WTC11 (cell line): Measurements from ENCODE around the gene PCGF3. TPM values are rescaled to one million over a fixed set of nuclear protein-coding genes. Genes with fewer than 3 reads are reported as not detected.

ENCODE experiments used
- ATAC-seq: fragments of 200-7000 bp; cut with Tn5 transposase; 2 replicates; pipeline ENCODE4 v1.10.0; 2021; ENCODE audit warnings: mild to moderate bottlenecking, moderate library complexity
- CTCF ChIA-PET: fragments of 300-600 bp; sonication (Branson Sonifier 250); formaldehyde crosslinking; loops from one replicate; lab custom pipeline; 2021; ENCODE audit warnings: antibody characterized with exemption; lab: Charles Lee
- POLR2A ChIA-PET: fragments of 350-600 bp; sonication (Branson Sonifier 250); formaldehyde crosslinking; loops from one replicate; lab custom pipeline; 2021; ENCODE audit warnings: antibody characterized with exemption; lab: Charles Lee
- DNase-seq: peaks from one replicate; pipeline ENCODE4 v3.0.0; 2021; ENCODE audit warnings: low spot score
- H3K27ac Mint-ChIP-seq: 2 replicates; pipeline ENCODE4 v1.8.0; 2021; ENCODE audit warnings: mixed read lengths
- H3K27me3 Mint-ChIP-seq: 2 replicates; pipeline ENCODE4 v1.8.0; 2021; ENCODE audit warnings: low read depth, mild to moderate bottlenecking, moderate library complexity, mixed read lengths
- H3K36me3 Mint-ChIP-seq: 2 replicates; pipeline ENCODE4 v1.8.0; 2021; ENCODE audit warnings: mixed read lengths
- H3K4me1 Mint-ChIP-seq: 2 replicates; pipeline ENCODE4 v1.8.0; 2022; ENCODE audit warnings: mixed read lengths
- H3K4me3 Mint-ChIP-seq: 2 replicates; pipeline ENCODE4 v1.8.0; 2021; ENCODE audit warnings: mild to moderate bottlenecking, moderate library complexity, mixed read lengths
- H3K9me3 Mint-ChIP-seq: 2 replicates; pipeline ENCODE4 v1.8.0; 2021; ENCODE audit warnings: mixed read lengths
- CBFB ChIP-seq: sonication (generic); formaldehyde crosslinking; IDR thresholded peaks from 2 replicates; pipeline ENCODE4 v1.8.1; 2022; ENCODE audit warnings: mild to moderate bottlenecking, low read depth, missing genetic modification reagents
- ELF4 ChIP-seq: sonication (generic); formaldehyde crosslinking; IDR thresholded peaks from 2 replicates; pipeline ENCODE4 v1.8.1; 2022; ENCODE audit warnings: low read depth, mild to moderate bottlenecking, moderate library complexity, missing genetic modification reagents
- ESRRA ChIP-seq: sonication (generic); formaldehyde crosslinking; IDR thresholded peaks from 2 replicates; pipeline ENCODE4 v1.8.1; 2022; ENCODE audit warnings: mild to moderate bottlenecking, missing genetic modification reagents, borderline replicate concordance
- ETV6 ChIP-seq: sonication (generic); formaldehyde crosslinking; IDR thresholded peaks from 2 replicates; pipeline ENCODE4 v1.8.1; 2022; ENCODE audit warnings: mild to moderate bottlenecking, missing genetic modification reagents
- KAT7 ChIP-seq: sonication (generic); formaldehyde crosslinking; IDR thresholded peaks from 2 replicates; pipeline ENCODE4 v1.8.1; 2023; ENCODE audit warnings: missing genetic modification reagents, mild to moderate bottlenecking, borderline replicate concordance
- NFYB ChIP-seq: sonication (generic); formaldehyde crosslinking; conservative IDR thresholded peaks from 2 replicates; pipeline ENCODE4 v1.8.0; 2022; ENCODE audit warnings: low read depth, missing genetic modification reagents
- NR3C1 ChIP-seq: sonication (generic); formaldehyde crosslinking; conservative IDR thresholded peaks from 2 replicates; pipeline ENCODE4 v1.8.1; 2023; ENCODE audit warnings: low read depth, mild to moderate bottlenecking, missing genetic modification reagents
- RELA ChIP-seq: sonication (generic); formaldehyde crosslinking; IDR thresholded peaks from 2 replicates; pipeline ENCODE4 v1.8.1; 2022; ENCODE audit warnings: missing genetic modification reagents, mild to moderate bottlenecking, borderline replicate concordance
- TP53 ChIP-seq: sonication (generic); formaldehyde crosslinking; IDR thresholded peaks from 2 replicates; pipeline ENCODE4 v1.8.1; 2023; ENCODE audit warnings: mild to moderate bottlenecking, missing genetic modification reagents
- total RNA-seq: library from RNA; stranded (reverse); gene quantifications from 3 replicates; pipeline ENCODE4 v1.2.3, GENCODE V29; 2021
- TF ChIP-seq, protein P1 (sequence below): sonication (generic); formaldehyde crosslinking; IDR thresholded peaks from 2 replicates; pipeline ENCODE4 v1.8.1; 2022; ENCODE audit warnings: mild to moderate bottlenecking, moderate library complexity, missing genetic modification reagents
- TF ChIP-seq, protein P2 (sequence below): sonication (generic); formaldehyde crosslinking; IDR thresholded peaks from 2 replicates; pipeline ENCODE4 v1.8.1; 2023; ENCODE audit warnings: mild to moderate bottlenecking, missing genetic modification reagents
- TF ChIP-seq, protein P3 (sequence below): fragments of 250-450 bp; sonication (Bioruptor Pico); IDR thresholded peaks from 2 replicates; pipeline ENCODE4 v1.8.0; 2021; ENCODE audit warnings: mild to moderate bottlenecking
- TF ChIP-seq, protein P4 (sequence below): sonication (generic); formaldehyde crosslinking; IDR thresholded peaks from 2 replicates; pipeline ENCODE4 v1.8.0; 2022; ENCODE audit warnings: missing genetic modification reagents
- TF ChIP-seq, protein P5 (sequence below): sonication (generic); formaldehyde crosslinking; IDR thresholded peaks from 2 replicates; pipeline ENCODE4 v1.8.1; 2023; ENCODE audit warnings: mild to moderate bottlenecking, missing genetic modification reagents
- TF ChIP-seq, protein P6 (sequence below): sonication (generic); formaldehyde crosslinking; IDR thresholded peaks from 2 replicates; pipeline ENCODE4 v1.8.0; 2023; ENCODE audit warnings: mild to moderate bottlenecking, missing genetic modification reagents

Gene PCGF3
- total RNA-seq, 1 experiment from 2014 or later: 65.7 TPM

DNA sequence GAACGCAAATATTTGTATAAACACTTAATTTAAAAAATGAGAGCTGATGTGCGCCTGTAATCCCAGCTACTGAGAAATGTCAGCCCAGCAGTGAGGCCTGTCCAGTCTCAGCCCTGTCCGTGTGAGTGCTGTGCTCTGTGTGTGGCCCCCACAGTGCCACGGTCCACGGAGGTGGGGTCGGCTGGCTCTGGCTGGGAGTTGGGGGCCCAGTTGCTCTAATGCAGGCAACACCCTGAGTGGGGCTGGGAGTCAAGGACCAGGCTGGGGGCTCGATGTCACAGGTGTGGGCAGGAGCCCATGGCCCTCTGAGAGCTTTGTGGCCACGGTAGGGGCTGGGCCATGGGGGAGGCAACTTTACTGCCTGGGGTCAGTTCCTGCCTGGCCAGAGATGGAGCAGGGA lies 12.8 kb downstream of the PCGF3 start (continued):
- TF ChIP-seq, protein P1, sequence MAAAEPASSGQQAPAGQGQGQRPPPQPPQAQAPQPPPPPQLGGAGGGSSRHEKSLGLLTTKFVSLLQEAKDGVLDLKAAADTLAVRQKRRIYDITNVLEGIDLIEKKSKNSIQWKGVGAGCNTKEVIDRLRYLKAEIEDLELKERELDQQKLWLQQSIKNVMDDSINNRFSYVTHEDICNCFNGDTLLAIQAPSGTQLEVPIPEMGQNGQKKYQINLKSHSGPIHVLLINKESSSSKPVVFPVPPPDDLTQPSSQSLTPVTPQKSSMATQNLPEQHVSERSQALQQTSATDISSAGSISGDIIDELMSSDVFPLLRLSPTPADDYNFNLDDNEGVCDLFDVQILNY (CRISPR knock-in tag): no peak
- TF ChIP-seq ESRRA (CRISPR knock-in tag): no peak

DNA sequence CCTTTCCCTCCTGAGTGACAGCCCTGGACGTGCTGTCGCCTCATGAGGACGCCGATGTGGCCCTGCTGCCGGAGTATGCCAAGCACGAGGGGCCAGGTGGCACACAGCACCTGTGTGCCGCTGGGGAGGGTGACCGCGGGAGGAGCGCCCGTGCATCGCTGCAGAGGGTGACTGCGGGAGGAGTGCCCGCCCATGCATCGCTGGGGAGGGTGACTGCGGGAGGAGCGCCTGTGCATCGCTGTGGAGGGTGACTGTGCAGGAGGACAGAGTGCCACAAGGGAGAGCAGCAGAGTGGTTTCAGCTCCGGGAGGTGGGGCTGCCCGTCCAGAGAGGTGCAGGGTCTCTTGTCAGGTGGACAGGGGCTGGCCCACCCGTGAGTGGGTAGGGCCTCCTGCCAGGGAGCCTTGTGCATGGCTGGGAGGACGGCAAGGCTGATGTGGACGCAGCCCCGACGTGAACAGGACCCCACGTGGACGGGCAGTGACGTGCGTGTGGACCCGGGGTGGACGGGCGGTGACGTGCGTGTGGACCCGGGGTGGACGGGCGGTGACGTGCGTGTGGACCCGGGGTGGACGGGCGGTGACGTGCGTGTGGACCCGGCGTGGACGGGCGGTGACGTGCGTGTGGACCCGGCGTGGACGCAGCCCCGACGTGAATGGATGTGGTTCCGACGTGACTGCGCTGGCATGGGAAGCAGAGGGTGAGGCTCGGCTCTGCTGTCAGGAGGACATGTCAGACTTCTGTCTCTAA lies 14.7 kb downstream of the PCGF3 start:
- no peaks in the 10 kb centered on the region for H3K4me1 Mint-ChIP-seq
- CTCF ChIA-PET: interaction anchor here (1.0 to 4.1 kb wide), 3 partner anchors 22 to 171 kb away, joined by 4 to 17 read pairs (median 4); no protein-coding TSS in a partner anchor

DNA sequence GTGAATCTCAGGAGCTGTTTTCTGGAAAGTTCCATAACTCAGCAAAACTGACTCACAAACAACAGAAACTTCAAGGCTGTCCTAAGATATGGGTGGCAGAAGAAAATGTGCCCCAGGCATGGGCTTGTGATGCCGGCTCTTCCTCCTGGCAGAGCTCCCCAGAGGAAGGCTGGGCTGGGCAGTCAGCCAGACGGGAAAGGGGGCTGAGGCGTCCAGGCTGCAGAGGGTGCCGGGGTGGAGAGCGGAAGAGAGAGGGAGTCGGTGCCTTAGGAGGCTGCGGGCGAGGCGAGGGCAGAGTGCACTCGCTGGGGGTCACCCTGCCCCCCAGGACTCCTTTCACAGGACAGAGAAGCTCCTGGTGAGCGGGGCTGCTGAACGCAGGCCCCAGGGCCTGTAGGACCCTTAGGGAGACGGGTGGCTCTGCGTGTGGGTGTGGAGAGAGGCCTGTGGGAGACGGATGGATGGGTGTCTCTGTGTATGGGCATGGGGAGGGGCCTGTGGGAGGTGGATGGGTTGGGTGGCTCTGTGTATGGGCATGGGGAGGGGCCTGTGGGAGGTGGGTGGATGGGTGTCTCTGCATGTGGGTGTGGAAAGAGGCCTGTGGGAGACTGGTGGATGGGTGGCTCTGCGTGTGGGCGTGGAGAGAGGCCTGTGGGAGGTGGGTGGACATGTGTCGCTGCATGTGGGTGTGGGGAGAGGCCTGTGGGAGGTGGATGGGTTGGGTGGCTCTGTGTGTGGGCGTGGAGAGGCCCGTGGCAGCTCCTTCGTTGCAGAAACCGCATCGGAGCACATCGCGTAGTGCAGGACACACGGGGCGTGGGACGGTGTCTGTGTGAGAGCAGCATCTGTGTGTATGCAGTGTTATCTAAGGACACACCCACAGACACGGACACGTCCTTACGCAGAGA lies 15.9 kb downstream of the PCGF3 start:
- ChIA-PET POLR2A (no interaction called here), CTCF (interaction anchor here (0.9 to 4.1 kb wide), 3 partner anchors 21 to 170 kb away, joined by 4 to 17 read pairs (median 4); no protein-coding TSS in a partner anchor)
- H3K4me1 Mint-ChIP-seq: no peaks in the 10 kb centered on the region
- H3K4me3 Mint-ChIP-seq: no peak overlapping the region
- H3K36me3 Mint-ChIP-seq: peaks cover 9% of the 10 kb centered on the region
- peak overlapping the region; percentile 60 for H3K27ac Mint-ChIP-seq
- no peak for ATAC-seq
- no peaks in the 10 kb centered on the region for H3K9me3 Mint-ChIP-seq
- no peak for DNase-seq
- H3K27me3 Mint-ChIP-seq: no peaks in the 10 kb centered on the region
- TF ChIP-seq NFYB (CRISPR knock-in tag): no peak
- no peak for TF ChIP-seq RELA
- TF ChIP-seq, protein P2, sequence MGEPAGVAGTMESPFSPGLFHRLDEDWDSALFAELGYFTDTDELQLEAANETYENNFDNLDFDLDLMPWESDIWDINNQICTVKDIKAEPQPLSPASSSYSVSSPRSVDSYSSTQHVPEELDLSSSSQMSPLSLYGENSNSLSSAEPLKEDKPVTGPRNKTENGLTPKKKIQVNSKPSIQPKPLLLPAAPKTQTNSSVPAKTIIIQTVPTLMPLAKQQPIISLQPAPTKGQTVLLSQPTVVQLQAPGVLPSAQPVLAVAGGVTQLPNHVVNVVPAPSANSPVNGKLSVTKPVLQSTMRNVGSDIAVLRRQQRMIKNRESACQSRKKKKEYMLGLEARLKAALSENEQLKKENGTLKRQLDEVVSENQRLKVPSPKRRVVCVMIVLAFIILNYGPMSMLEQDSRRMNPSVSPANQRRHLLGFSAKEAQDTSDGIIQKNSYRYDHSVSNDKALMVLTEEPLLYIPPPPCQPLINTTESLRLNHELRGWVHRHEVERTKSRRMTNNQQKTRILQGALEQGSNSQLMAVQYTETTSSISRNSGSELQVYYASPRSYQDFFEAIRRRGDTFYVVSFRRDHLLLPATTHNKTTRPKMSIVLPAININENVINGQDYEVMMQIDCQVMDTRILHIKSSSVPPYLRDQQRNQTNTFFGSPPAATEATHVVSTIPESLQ: no peak
- no peak for TF ChIP-seq KAT7
- TF ChIP-seq, protein P3, sequence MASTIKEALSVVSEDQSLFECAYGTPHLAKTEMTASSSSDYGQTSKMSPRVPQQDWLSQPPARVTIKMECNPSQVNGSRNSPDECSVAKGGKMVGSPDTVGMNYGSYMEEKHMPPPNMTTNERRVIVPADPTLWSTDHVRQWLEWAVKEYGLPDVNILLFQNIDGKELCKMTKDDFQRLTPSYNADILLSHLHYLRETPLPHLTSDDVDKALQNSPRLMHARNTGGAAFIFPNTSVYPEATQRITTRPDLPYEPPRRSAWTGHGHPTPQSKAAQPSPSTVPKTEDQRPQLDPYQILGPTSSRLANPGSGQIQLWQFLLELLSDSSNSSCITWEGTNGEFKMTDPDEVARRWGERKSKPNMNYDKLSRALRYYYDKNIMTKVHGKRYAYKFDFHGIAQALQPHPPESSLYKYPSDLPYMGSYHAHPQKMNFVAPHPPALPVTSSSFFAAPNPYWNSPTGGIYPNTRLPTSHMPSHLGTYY (CRISPR knock-in tag): no peak
- TF ChIP-seq, protein P4, sequence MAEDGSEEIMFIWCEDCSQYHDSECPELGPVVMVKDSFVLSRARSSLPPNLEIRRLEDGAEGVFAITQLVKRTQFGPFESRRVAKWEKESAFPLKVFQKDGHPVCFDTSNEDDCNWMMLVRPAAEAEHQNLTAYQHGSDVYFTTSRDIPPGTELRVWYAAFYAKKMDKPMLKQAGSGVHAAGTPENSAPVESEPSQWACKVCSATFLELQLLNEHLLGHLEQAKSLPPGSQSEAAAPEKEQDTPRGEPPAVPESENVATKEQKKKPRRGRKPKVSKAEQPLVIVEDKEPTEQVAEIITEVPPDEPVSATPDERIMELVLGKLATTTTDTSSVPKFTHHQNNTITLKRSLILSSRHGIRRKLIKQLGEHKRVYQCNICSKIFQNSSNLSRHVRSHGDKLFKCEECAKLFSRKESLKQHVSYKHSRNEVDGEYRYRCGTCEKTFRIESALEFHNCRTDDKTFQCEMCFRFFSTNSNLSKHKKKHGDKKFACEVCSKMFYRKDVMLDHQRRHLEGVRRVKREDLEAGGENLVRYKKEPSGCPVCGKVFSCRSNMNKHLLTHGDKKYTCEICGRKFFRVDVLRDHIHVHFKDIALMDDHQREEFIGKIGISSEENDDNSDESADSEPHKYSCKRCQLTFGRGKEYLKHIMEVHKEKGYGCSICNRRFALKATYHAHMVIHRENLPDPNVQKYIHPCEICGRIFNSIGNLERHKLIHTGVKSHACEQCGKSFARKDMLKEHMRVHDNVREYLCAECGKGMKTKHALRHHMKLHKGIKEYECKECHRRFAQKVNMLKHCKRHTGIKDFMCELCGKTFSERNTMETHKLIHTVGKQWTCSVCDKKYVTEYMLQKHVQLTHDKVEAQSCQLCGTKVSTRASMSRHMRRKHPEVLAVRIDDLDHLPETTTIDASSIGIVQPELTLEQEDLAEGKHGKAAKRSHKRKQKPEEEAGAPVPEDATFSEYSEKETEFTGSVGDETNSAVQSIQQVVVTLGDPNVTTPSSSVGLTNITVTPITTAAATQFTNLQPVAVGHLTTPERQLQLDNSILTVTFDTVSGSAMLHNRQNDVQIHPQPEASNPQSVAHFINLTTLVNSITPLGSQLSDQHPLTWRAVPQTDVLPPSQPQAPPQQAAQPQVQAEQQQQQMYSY (CRISPR knock-in tag): no peak
- no peak for TF ChIP-seq TP53
- no peak for TF ChIP-seq CBFB
- TF ChIP-seq, protein P1 (CRISPR knock-in tag): no peak

More for the DNA sequence above, 14.7 kb downstream of the PCGF3 start:
- H3K27ac Mint-ChIP-seq: peak overlapping the region; percentile 46
- H3K36me3 Mint-ChIP-seq: peaks cover 9% of the 10 kb centered on the region
- POLR2A ChIA-PET: no interaction called here
- H3K4me3 Mint-ChIP-seq: no peak overlapping the region
- TF ChIP-seq ETV6 (CRISPR knock-in tag) (no peak), ELF4 (CRISPR knock-in tag) (no peak), RELA (no peak), NR3C1 (CRISPR knock-in tag) (no peak), CBFB (no peak)
- TF ChIP-seq, protein P5, sequence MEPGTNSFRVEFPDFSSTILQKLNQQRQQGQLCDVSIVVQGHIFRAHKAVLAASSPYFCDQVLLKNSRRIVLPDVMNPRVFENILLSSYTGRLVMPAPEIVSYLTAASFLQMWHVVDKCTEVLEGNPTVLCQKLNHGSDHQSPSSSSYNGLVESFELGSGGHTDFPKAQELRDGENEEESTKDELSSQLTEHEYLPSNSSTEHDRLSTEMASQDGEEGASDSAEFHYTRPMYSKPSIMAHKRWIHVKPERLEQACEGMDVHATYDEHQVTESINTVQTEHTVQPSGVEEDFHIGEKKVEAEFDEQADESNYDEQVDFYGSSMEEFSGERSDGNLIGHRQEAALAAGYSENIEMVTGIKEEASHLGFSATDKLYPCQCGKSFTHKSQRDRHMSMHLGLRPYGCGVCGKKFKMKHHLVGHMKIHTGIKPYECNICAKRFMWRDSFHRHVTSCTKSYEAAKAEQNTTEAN (CRISPR knock-in tag): no peak
- TF ChIP-seq, protein P6, sequence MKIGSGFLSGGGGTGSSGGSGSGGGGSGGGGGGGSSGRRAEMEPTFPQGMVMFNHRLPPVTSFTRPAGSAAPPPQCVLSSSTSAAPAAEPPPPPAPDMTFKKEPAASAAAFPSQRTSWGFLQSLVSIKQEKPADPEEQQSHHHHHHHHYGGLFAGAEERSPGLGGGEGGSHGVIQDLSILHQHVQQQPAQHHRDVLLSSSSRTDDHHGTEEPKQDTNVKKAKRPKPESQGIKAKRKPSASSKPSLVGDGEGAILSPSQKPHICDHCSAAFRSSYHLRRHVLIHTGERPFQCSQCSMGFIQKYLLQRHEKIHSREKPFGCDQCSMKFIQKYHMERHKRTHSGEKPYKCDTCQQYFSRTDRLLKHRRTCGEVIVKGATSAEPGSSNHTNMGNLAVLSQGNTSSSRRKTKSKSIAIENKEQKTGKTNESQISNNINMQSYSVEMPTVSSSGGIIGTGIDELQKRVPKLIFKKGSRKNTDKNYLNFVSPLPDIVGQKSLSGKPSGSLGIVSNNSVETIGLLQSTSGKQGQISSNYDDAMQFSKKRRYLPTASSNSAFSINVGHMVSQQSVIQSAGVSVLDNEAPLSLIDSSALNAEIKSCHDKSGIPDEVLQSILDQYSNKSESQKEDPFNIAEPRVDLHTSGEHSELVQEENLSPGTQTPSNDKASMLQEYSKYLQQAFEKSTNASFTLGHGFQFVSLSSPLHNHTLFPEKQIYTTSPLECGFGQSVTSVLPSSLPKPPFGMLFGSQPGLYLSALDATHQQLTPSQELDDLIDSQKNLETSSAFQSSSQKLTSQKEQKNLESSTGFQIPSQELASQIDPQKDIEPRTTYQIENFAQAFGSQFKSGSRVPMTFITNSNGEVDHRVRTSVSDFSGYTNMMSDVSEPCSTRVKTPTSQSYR (CRISPR knock-in tag): no peak
- H3K9me3 Mint-ChIP-seq: no peaks in the 10 kb centered on the region
- H3K27me3 Mint-ChIP-seq: no peaks in the 10 kb centered on the region
- DNase-seq (no peak), ATAC-seq (no peak)
